Stimulated activated CD4-positive, alpha-beta T cell treated with anti-CD3 and anti-CD28 coated beads, TNF-alpha, amount 100 ng/mL, for 24 hours (primary cell): ENCODE results near the gene ZNF70.

Experiments used
- DNase-seq, 3 experiments: peaks; one replicate each; pipeline ENCODE4 v3.0.0-alpha.2; 2020; ENCODE audit warnings: low read depth in 3 of 3

ZNF70 gene

DNA sequence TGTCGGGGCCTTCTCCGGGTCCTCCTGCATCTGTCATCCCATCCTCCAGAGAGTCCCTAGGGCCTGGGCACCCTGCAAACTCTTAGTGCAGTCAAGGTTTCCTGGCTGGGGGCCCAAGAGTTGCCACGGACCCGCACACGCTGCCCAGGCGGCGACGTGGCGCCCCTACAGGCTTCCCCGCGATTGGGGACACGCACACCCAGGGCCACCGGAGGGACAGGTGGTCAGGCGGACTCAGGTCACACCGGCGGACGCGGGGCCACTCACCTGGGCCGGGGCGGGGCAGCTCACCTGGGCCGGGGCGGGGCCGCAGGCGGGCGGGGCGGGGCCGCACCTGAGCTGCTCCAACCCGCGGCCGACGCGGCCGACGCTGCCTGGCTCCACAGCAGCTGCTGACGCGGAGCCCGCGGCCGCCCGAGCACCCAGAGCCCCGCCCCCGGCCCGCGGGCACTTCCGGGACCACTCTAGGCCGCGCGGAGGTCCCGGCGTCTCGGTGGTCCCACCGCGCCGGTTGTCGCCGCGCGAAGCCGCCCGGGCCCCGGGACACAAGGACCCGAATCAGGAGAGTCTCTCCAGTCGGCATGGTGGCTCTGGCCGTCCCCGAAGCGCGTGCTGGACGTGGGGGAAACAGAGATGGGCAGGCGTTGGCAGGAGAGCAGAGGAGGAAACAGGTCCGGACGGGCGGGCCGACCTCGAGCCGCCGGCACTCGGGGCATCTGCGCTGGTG is at the start of gene ZNF70:
Gene ZNF70, minus strand, starts transcription at position 399 of the 727 bp plus-strand sequence. CDS start 5,972 bp downstream, outside the sequence.
- DNase-seq: peak; percentile 58 to 80 (median 72)

DNA sequence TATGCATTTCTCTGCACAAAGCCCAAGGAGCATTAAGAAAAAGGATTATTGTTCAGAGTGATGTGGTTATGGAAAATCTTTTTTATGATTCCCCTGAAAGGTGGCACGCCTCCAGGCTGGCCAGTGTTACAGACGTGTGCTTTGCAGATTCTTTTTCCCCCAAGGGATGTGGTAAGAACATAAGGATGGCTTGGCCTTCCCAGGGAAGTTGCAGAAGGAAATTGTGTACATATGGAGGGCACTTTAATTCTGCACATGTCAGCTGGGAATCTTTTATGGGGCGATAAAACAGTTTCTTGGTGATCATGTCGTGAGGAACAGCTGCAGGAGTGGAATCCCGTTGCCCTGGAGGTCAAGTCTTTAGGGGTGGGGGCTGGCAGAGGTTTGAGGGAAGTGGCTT is 45.5 kb upstream of the ZNF70 start:
- no peak for DNase-seq

DNA sequence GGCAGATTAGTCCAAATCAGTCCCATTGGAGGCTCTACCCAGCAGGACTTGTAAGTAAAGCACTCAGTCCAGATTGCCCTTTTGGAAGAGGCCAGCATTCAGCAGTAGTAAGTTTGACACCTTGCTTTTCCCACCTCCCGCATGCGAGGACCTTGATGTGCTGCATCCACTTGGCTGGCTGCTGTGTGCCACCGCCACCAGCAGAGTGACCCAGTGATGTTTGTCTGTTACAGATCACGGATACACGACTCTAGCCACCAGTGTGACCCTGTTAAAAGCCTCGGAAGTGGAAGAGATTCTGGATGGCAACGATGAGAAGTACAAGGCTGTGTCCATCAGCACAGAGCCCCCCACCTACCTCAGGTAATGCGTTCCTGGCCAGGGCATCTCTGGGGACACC is 42.4 kb upstream of the ZNF70 start:
- no peak for DNase-seq

DNA sequence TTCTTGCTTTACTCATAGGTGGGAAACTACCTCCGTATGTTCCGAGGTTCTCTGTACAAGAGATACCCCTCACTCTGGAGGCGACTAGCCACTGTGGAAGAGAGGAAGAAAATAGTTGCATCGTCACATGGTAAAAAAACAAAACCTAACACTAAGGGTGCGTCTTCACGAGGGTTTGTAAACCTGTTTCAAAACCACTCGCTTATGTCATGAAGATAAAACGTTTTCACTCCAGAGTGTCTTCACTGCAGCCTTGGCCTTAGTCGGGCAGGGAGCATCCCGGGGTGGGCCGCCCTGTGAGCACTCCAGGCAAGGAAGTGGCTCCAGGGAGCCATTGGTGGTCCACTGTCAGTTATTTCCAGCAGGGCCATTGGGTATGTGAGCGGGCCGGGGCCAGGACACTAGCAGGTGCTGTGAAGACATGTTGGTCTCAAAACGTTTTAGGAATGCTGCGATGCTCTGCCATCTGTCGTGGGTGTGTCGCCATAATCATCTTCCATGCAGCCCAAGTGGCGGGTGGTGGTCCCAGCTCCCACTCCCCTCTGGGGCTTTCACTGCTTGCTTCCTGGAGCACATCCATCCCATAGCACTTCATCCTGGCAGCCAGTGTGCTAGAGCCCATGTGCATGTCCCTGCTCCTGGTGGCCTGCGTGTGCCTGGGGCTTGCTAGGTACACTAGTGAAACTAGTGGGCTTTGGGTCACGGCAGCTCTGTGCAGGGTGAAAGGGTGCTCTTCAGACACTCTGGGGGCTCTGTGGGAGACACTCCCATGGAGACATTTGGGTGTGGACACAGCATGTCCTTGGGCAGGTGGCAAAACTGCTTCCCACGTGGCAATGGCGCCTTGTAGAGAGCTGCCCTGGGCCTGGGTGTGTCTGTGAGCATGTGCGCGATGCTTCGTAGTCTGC is 41.1 kb upstream of the ZNF70 start:
- no peak for DNase-seq

DNA sequence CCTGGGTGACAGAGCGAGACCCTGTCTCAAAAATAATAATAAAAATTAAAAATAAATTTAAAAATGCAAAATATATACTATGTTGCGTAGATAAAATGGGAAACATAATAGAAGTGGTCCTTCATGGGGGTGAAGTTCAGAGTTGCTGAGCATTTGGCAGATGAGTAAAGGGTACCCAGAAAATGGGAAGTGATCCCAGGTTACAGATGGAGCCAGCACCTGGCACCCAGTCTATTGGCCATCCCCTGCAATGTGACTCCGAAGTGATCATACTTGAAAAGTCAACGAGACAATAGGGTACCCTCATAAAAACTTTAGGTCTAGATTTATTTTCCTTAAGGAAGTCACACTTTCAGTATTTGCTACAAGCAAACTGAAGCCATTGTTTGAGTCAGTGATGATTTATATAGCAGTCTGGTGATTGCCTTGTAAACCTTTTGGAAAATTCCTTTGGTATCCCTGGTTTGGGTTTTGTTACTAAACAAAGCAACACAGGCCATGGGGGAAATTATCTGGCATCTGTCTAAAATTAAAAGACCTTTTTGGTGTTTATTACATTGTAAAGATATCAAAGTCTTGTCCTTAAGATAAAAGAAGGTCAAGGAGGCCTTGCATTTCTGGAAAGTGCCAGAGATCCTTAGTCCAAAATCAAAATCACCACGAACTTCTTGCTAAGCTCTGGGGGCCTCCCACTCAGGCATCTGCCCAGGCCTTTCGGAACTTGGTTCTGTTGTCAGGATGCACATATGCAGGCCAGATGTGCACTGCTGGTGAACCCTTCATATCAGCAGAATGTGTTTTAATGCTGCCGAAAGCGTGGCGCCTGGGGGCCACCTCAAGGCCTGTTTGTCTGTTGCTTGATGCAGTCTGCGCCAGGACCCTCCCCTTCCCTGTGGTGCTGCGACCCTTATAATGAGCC is 40.2 kb upstream of the ZNF70 start:
- DNase-seq: no peak

DNA sequence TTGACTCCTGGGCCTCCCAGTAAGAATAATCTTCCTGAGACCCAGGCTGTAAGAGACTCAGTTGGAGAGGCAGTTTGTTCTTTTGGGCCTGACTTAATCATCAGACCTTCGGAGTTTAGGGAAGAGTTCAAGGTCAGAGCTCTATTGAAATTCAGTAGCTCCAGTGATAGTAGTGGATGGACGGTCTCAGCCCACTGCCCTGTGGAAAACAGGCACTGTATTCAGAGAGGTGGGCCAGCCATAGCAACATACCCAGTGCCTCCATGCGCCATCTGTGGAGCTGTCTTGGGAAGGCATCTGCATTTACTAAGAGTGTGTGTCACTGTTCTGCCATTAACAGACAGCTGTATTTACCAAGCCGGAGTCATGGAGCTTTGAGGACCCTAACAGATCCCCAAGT is 38.7 kb upstream of the ZNF70 start:
- no peak for DNase-seq

DNA sequence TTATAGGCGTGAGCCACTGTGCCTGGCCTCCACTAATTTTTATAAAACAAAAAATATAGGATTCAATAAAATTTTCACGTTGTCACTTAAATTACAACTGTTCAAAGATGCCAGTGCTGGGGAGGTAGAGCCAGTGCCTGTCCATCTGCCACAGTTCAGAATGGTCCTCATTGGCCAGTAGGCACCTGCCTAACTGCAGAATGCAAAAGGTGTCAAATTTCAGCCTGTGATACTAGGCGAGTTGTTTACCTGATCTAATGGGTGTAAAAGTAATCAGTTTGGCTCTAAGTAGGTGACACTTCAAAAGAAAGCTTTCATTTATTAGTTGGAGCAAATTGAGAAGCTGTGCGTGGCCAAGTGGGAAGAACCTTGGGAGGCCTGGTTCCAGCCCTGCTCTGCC is 38.2 kb upstream of the ZNF70 start:
- DNase-seq: no peak

DNA sequence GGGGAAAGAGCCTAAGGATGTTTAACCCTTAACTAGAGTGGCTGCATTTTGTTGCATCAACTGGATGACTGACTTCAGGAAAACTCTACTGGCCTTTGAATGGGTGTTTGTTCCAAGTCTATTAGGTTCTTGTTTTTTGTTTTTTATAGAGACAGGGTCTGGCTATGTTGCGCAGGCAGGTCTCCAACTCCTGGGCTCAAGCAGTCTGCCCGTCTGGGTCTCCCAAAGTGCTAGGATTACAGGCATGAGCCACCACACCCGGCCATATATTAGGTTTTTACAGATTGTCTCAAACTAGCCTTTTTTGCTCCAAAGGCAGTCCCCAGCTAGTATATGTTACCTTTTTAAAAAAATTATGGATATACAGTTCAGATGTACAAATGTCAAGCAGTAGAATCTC is 37.0 kb upstream of the ZNF70 start:
- DNase-seq: no peak

DNA sequence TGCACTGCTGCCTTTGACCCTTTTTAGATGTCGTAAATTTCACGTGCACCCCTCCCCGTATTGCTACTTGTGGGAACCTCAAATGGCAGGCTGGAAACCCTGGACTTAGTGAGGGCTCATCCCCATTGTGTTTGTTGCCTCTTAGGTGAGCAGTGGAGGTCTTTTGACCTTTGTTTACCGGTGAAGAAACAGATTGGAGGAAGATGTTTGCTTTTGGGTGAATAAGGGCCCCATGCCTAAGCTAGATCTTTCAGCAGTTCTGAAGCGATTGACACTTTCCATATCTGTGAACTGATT is 36.6 kb upstream of the ZNF70 start:
- no peak for DNase-seq

DNA sequence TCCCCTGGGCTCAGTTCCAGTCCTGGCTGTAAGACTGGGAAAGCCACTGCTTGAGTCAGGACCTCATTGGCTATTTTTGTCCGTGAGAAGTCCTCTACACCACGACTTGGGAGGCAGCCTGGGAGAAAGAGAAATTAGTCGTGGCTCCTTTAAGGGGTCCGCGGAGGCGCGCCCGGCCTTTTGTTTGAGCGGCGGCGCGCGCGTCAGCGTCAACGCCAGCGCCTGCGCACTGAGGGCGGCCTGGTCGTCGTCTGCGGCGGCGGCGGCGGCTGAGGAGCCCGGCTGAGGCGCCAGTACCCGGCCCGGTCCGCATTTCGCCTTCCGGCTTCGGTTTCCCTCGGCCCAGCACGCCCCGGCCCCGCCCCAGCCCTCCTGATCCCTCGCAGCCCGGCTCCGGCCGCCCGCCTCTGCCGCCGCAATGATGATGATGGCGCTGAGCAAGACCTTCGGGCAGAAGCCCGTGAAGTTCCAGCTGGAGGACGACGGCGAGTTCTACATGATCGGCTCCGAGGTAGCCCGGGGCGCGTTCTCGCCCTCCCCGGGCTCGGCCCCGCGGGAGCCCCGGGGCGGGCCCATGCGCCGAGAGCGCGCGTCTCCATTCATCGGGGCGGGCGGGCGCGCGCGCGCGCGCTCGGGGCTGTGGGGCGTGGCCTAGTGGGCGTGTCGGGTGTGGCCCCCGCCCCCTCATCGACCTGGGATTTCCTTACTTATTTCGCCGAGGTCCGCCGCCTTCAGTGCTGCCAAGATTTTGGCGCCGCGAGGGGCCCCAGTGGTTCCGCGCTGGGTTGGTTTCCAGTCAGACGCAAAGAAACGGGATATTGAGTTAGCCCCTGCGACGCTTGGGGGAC is 36.1 kb upstream of the ZNF70 start, which contains the start of gene SMARCB1:
Gene SMARCB1, plus strand, starts transcription at position 215 of the 848 bp plus-strand sequence. Its CDS starts 204 bp downstream, at position 419.
- peak; percentile 81 to 88 (median 84) for DNase-seq

DNA sequence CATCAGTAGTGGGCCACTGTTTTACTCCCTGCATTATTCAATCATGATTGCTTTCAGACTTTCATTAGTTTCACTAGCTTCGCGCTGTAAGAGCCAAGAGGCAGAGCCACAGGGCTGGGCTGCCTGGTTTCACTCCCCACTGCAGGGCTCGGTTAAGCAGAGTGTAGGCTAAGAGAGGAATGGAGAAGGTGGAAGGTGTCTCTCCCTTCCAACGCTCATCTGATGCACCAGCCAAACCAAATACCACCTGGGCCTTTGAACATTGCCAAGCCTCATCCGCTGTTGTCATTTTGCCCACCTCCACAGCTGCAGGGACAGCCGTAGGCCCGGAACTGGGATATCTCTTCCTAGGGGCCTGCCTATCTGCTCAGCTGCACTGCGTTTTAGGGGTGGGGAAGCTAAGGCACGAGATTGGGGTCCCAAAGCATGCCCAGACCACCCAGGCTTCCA is 35.4 kb upstream of the ZNF70 start:
- DNase-seq: no peak

DNA sequence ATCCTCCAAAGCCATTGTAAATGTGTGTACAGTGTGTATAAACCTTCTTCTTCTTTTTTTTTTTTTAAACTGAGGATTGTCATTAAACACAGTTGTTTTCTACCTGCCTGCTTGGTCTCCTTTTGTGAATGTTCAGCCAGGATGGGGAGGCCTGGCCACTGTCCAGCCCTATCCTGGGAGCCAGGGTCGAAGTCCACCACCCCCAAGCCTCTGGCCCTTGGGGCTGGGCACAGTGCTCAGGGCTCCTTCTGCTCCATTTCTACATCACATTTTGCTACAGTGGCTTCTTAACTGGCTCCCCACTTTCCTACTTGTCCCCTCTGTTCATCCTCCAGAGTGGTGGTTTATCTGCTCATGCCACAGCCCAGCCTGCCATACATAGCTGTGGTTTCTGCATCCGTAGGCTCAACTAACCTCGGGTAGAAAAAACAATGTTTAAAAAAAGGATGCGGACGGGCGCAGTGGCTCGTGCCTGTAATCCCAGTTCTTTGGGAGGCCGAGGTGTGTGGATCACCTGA is 33.4 kb upstream of the ZNF70 start:
- no peak for DNase-seq

DNA sequence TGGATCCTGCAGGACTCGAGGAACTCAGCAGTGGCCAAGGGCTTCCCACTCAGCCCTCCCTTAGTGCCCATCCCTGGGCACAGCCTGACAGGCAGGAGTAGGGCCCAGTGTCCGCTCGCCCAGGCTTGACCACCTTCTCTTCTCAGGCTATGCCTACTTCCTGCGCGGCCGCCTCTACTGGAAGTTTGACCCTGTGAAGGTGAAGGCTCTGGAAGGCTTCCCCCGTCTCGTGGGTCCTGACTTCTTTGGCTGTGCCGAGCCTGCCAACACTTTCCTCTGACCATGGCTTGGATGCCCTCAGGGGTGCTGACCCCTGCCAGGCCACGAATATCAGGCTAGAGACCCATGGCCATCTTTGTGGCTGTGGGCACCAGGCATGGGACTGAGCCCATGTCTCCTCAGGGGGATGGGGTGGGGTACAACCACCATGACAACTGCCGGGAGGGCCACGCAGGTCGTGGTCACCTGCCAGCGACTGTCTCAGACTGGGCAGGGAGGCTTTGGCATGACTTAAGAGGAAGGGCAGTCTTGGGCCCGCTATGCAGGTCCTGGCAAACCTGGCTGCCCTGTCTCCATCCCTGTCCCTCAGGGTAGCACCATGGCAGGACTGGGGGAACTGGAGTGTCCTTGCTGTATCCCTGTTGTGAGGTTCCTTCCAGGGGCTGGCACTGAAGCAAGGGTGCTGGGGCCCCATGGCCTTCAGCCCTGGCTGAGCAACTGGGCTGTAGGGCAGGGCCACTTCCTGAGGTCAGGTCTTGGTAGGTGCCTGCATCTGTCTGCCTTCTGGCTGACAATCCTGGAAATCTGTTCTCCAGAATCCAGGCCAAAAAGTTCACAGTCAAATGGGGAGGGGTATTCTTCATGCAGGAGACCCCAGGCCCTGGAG is 32.6 kb upstream of the ZNF70 start:
- no peak for DNase-seq

DNA sequence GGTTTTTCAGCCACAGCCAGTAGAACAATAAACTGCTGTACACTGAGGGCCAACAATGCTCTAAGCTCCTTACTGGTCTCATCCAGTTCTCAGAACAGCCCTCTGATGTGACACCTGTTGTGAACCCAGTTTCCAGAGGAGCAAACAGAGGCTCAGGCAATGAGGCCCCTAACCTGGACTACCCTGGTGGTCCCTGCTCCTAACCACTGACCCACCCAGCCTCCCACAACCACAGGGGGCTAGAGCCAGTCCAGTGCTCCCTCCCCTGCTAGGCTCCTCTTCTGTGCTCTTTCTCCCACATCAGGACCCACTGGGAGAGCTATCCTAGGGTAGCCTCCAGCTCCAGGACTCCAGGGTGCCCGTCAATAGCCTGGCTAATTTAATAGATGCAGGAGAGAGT is 31.8 kb upstream of the ZNF70 start:
- DNase-seq: no peak

DNA sequence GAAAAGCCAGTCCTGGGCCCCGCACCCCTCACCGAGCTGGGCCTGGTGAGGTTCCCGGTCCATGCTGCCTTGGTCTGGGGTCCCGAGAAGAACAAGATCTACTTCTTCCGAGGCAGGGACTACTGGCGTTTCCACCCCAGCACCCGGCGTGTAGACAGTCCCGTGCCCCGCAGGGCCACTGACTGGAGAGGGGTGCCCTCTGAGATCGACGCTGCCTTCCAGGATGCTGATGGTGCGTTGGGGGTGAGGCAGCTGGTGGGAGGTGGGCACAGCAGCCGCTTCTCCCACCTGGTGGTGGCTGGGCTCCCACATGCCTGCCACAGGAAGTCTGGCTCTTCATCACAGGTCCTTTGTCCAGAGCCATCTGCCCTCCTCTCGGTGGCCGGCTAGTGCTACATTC is 31.3 kb upstream of the ZNF70 start:
- DNase-seq: no peak

DNA sequence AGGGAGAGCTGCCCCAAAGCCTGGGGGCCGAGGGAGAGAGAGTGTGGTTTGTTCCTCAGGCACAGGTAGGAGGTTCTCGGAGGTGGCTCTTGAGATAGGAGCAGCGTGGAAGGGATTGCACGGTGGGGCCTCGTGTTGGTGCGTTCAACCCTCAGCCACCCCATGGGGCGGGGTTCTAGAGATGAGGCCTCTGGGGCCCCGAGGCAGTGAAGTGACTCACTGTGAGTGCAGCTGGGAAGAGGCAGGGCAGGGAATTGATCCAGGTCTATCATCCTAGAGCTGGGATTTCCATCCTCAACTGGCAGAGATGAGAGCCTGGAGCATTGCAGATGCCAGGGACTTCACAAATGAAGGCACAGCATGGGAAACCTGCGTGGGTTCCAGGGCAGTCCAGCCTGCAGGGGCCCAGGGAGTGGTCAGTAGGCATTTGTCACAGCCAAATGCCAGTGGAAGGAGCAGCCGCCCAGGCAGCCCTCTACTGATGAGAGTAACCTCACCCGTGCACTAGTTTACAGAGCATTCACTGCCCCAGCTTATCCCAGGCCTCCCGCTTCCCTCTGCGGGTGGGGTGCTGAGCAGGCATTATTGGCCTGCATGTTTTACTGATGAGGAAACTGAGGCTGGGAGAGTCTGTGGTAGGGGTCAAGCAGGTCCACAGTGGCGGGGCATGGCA is 30.7 kb upstream of the ZNF70 start:
- no peak for DNase-seq

DNA sequence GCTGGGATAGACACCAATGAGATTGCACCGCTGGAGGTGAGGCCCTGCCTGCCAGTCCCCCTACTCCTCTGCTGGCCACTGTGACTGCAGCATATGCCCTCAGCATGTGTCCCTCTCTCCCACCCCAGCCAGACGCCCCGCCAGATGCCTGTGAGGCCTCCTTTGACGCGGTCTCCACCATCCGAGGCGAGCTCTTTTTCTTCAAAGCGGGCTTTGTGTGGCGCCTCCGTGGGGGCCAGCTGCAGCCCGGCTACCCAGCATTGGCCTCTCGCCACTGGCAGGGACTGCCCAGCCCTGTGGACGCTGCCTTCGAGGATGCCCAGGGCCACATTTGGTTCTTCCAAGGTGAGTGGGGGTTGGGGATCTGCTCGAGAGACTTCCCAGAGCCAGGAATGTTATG is 30.2 kb upstream of the ZNF70 start:
- DNase-seq: no peak

DNA sequence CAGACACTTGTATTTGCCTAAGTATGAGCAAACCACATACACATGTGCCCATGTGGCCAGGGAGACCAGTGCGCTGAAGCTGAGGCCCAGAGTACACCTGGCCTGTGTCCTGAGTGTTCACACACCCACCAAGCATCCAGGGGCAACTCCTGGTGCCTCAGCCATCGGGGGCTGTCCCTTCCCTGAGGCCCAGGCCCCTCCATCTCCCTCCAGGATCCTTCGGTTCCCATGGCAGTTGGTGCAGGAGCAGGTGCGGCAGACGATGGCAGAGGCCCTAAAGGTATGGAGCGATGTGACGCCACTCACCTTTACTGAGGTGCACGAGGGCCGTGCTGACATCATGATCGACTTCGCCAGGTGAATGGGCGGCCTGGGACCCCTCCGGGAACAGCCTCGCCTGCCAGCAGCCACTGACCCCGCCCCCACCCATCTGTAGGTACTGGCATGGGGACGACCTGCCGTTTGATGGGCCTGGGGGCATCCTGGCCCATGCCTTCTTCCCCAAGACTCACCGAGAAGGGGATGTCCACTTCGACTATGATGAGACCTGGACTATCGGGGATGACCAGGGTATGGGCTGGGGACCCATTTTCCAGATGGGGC is 29.3 kb upstream of the ZNF70 start:
- DNase-seq: no peak

DNA sequence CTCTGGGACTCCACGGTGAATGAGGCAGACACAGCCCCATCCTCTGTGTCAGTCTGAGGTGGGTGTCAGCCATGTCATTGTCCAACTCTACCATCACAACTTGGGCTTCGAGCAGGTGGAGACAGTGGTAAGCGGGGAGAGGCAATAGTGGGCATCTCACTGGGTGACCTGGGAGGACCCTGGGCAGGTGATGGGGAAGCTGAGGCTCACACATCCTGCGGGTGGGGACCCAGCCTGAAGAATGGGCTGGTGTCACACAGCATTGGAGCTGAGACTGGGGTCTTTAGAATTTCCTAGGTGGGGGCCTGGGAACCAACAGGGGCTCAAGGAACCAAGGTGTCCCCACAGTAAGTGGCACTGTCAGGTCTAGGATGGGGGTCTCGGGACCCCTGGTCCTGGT is 28.8 kb upstream of the ZNF70 start:
- no peak for DNase-seq
